GM12878 (cell line): ENCODE measurements around the gene EMSY. TPM values are rescaled to one million over a fixed set of nuclear protein-coding genes. Genes with fewer than 3 reads are reported as not detected.

Experiments used
- ATAC-seq: fragments of 200-7000 bp; cut with Tn5 transposase; 3 replicates; pipeline ENCODE4 v1.9.1; 2020; ENCODE audit warnings: mild to moderate bottlenecking, moderate library complexity
- Bru-seq: library from RNA; stranded (reverse); fragments of 400-500 nt; gene quantifications from one replicate; lab custom pipeline; 2021; lab: Mats Ljungman, UMichigan
- BruChase-seq, 2 experiments: library from RNA; stranded (reverse); fragments of 400-500 nt; gene quantifications; one replicate each; lab custom pipeline; 2021; lab: Mats Ljungman, UMichigan
- BruUV-seq: library from RNA; stranded (reverse); fragments of 400-500 nt; replicated peaks from 2 replicates; lab custom pipeline; 2021; lab: Mats Ljungman, UMichigan
- CTCF ChIA-PET: fragments of 300-600 bp; sonication (Branson Sonifier 250); formaldehyde crosslinking; extraction: SDS; loops from one replicate; lab custom pipeline; 2021; ENCODE audit warnings: inconsistent platforms; lab: Yijun Ruan, JAX
- POLR2A ChIA-PET: fragments of 350-600 bp; formaldehyde crosslinking; extraction: SDS; loops from one replicate; lab custom pipeline; 2021; ENCODE audit warnings: inconsistent platforms; lab: Charles Lee
- RAD21 ChIA-PET: fragments of 300-600 bp; sonication (Branson Sonifier 250); formaldehyde crosslinking; loops from one replicate; lab custom pipeline; 2023; ENCODE audit warnings: antibody characterized with exemption; ENCODE audit not compliant: unreplicated experiment; lab: Charles Lee
- SMC1A ChIA-PET: fragments of 300-600 bp; sonication (Branson Sonifier 250); formaldehyde crosslinking; loops from one replicate; lab custom pipeline; 2023; ENCODE audit not compliant: unreplicated experiment, uncharacterized antibody; lab: Charles Lee
- DNase-seq: peaks from one replicate; pipeline ENCODE4 v3.0.0-alpha.2; 2011; ENCODE audit warnings: low read depth, low spot score
- FAIRE-seq: peaks from 3 replicates; lab custom pipeline; 2011; peaks lifted over from hg19 to GRCh38; lab: Jason Lieb, UNC
- H2AFZ ChIP-seq: 2 replicates; pipeline ENCODE4 v1.6.0; 2011; ENCODE audit warnings: low read depth, low read length, control low read depth; ENCODE audit not compliant: control insufficient read depth
- H3K27ac ChIP-seq: 2 replicates; pipeline ENCODE4 v1.5.1; 2011; ENCODE audit warnings: control low read depth; ENCODE audit not compliant: control insufficient read depth, insufficient read depth
- H3K27me3 ChIP-seq, 2 experiments: replicated peaks in 1 of 2; 2 replicates each; pipeline versions ENCODE4 v1.6.0 to v1.6.1; 2011; ENCODE audit warnings: low read length in 1 of 2; ENCODE audit not compliant: control insufficient read depth in 2 of 2, insufficient read depth in 2 of 2
- H3K36me3 ChIP-seq, 2 experiments: 2 replicates each; pipeline ENCODE4 v1.5.1; 2011; ENCODE audit warnings: low read length in 1 of 2; ENCODE audit not compliant: control insufficient read depth in 2 of 2, insufficient read depth in 2 of 2
- H3K4me1 ChIP-seq: 2 replicates; pipeline ENCODE4 v1.6.1; 2011; ENCODE audit warnings: mild to moderate bottlenecking, low read length, moderate library complexity, mixed read lengths; ENCODE audit not compliant: control insufficient read depth, insufficient read depth
- H3K4me2 ChIP-seq: 2 replicates; pipeline ENCODE4 v1.6.0; 2011; ENCODE audit warnings: control low read depth; ENCODE audit not compliant: control insufficient read depth, insufficient read depth
- H3K4me3 ChIP-seq: fragments of 200-600 bp; sonication (generic); 2 replicates; pipeline ENCODE4 v1.5.1; 2016
- H3K79me2 ChIP-seq: 2 replicates; pipeline ENCODE4 v1.6.0; 2011; ENCODE audit warnings: low read length; ENCODE audit not compliant: control insufficient read depth, insufficient read depth
- H3K9ac ChIP-seq: 2 replicates; pipeline ENCODE4 v1.8.0; 2011; ENCODE audit warnings: low read length, control low read depth, mixed read lengths; ENCODE audit not compliant: control insufficient read depth, insufficient read depth
- H3K9me3 ChIP-seq: replicated peaks from 3 replicates; pipeline ENCODE4 v1.5.1; 2011; ENCODE audit warnings: mild to moderate bottlenecking, low read length; ENCODE audit not compliant: control insufficient read depth, insufficient read depth
- H4K20me1 ChIP-seq: 2 replicates; pipeline ENCODE4 v1.6.0; 2011; ENCODE audit not compliant: control insufficient read depth, insufficient read depth
- WGBS: methylation state at CpG from one replicate; pipeline ENCODE4 v1.1.6; 2016; ENCODE audit warnings: low lambda C conversion rate; ENCODE audit not compliant: insufficient replicate concordance, insufficient coverage; ENCODE audit errors: missing lambda C conversion rate; 5-methylcytosine and 5-hydroxymethylcytosine counted together
- in situ Hi-C: fragments of 300-500 bp; cut with MboI; formaldehyde crosslinking; loops from 9 replicates; pipeline ENCODE4 v1.14.3; 2018; ENCODE audit warnings: mixed read lengths
- intact Hi-C: fragments of 100-400 bp; cut with micrococcal nuclease; formaldehyde crosslinking; loops from one replicate; pipeline ENCODE4 v1.14.2; 2022; ENCODE audit not compliant: unreplicated experiment
- long read RNA-seq, 2 experiments: library from polyadenylated mRNA; unstranded; transcript quantifications; one replicate each; pipeline ENCODE4 v2.0.0, GENCODE V29; 2019 to 2020
- polyA minus RNA-seq, 3 experiments: library from RNA; depleted of rRNA, polyadenylated mRNA; stranded (reverse); fragments of >200 nt; gene quantifications; 2 replicates each; pipeline ENCODE4 v1.2.3, GENCODE V29; 2011
- polyA plus RNA-seq, 11 experiments: library from polyadenylated mRNA; depleted of rRNA in 4 of 11; unstranded in 6 of 11; stranded (reverse) in 5 of 11; fragments of >200 nt; fragmentation: Nextera tagmentation in 4 of 11; fragmentation: Illumina TruSeq in 1 of 11; extraction: Ambion mirVana in 4 of 11; extraction: Trizol in 1 of 11; gene quantifications; 1 replicate in 1 of 11; 2 replicates in 10 of 11; pipeline versions ENCODE4 v1.2.1 to v1.2.3, GENCODE V29; 2011 to 2016; ENCODE audit warnings: inconsistent platforms in 2 of 11, missing spikeins in 2 of 11, low read depth in 1 of 11
- total RNA-seq, 4 experiments: library from RNA; depleted of rRNA in 3 of 4; stranded (reverse); fragments of >200 nt in 3 of 4; fragmentation: Illumina TruSeq in 1 of 4; extraction: Trizol in 1 of 4; gene quantifications; 2 replicates each; pipeline versions ENCODE4 v1.2.1 to v1.2.3, GENCODE V29; 2013 to 2021
- TF ChIP-seq, protein P1 (sequence below): fragments of 450-650 bp; IDR thresholded peaks from 2 replicates; pipeline ENCODE4 v1.6.1; 2017; ENCODE audit warnings: mild to moderate bottlenecking, low read depth, inconsistent platforms; ENCODE audit not compliant: poor library complexity, severe bottlenecking
- TF ChIP-seq, protein P2 (sequence below): fragments of 450-650 bp; IDR thresholded peaks from 2 replicates; pipeline ENCODE4 v1.6.1; 2017; ENCODE audit warnings: mild to moderate bottlenecking, moderate library complexity
- TF ChIP-seq, protein P3 (sequence below): IDR thresholded peaks from 2 replicates; pipeline ENCODE4 v1.6.1; 2011; ENCODE audit warnings: mild to moderate bottlenecking, low read depth, low read length, moderate library complexity; ENCODE audit not compliant: insufficient replicate concordance

The EMSY gene, protein sequence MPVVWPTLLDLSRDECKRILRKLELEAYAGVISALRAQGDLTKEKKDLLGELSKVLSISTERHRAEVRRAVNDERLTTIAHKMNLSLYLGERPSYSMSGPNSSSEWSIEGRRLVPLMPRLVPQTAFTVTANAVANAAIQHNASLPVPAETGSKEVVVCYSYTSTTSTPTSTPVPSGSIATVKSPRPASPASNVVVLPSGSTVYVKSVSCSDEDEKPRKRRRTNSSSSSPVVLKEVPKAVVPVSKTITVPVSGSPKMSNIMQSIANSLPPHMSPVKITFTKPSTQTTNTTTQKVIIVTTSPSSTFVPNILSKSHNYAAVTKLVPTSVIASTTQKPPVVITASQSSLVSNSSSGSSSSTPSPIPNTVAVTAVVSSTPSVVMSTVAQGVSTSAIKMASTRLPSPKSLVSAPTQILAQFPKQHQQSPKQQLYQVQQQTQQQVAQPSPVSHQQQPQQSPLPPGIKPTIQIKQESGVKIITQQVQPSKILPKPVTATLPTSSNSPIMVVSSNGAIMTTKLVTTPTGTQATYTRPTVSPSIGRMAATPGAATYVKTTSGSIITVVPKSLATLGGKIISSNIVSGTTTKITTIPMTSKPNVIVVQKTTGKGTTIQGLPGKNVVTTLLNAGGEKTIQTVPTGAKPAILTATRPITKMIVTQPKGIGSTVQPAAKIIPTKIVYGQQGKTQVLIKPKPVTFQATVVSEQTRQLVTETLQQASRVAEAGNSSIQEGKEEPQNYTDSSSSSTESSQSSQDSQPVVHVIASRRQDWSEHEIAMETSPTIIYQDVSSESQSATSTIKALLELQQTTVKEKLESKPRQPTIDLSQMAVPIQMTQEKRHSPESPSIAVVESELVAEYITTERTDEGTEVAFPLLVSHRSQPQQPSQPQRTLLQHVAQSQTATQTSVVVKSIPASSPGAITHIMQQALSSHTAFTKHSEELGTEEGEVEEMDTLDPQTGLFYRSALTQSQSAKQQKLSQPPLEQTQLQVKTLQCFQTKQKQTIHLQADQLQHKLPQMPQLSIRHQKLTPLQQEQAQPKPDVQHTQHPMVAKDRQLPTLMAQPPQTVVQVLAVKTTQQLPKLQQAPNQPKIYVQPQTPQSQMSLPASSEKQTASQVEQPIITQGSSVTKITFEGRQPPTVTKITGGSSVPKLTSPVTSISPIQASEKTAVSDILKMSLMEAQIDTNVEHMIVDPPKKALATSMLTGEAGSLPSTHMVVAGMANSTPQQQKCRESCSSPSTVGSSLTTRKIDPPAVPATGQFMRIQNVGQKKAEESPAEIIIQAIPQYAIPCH (N-terminal part only)
- 141 and 142 TPM in 2 replicates for total RNA-seq (2013; cell fraction: nucleolus; rRNA removed)
- 14.7 and 18.0 TPM in 2 replicates for total RNA-seq (2014; rRNA removed)
- 12.7 and 16.5 TPM in 2 replicates for total RNA-seq (2014; rRNA removed; fragmentation: Illumina TruSeq; extraction: Trizol)
- 14.3 and 17.5 TPM in 2 replicates for total RNA-seq (2021)
- polyA plus RNA-seq (2011; ENCODE audit: low read depth) = 5.8 TPM
- polyA plus RNA-seq (2011; rRNA removed) = 16.3 and 26.9 TPM in 2 replicates
- polyA plus RNA-seq (2011; cell fraction: cytosol; rRNA removed) = 18.6 and 19.9 TPM in 2 replicates
- 46.4 and 68.9 TPM in 2 replicates for polyA plus RNA-seq (2011; cell fraction: nucleus; rRNA removed)
- 9.2 and 11.0 TPM in 2 replicates for polyA plus RNA-seq (2012)
- 13.6 and 16.3 TPM in 2 replicates for polyA plus RNA-seq (2014; fragmentation: Illumina TruSeq; extraction: Trizol)
- polyA plus RNA-seq (2014; fragmentation: Nextera tagmentation; extraction: Ambion mirVana) = 1 to 10 TPM; 9.3 to 9.8 TPM
- polyA plus RNA-seq (2014; rRNA removed) = 13.4 and 21.3 TPM in 2 replicates
- 10 to 100 TPM; 11.2 to 11.3 TPM for polyA plus RNA-seq (2016; fragmentation: Nextera tagmentation; extraction: Ambion mirVana)
- 44.7 and 48.8 TPM in 2 replicates for polyA minus RNA-seq (2011; rRNA and poly(A)+ RNA removed)
- polyA minus RNA-seq (2011; cell fraction: cytosol; rRNA and poly(A)+ RNA removed) = 9.5 and 11.0 TPM in 2 replicates
- 72.4 and 112 TPM in 2 replicates for polyA minus RNA-seq (2011; cell fraction: nucleus; rRNA and poly(A)+ RNA removed)
- Bru-seq, nascent RNA = percentile 76 among the genes with signal in this experiment
- percentile 77 among the genes with signal in this experiment for BruChase-seq, experiment 1, labeled RNA remaining after a 6-hour chase
- BruChase-seq, experiment 2, labeled RNA remaining after a 2-hour chase = percentile 83 among the genes with signal in this experiment
- long read RNA-seq, experiment 1, partial matches to known transcripts = 0 of 3 reads
- long read RNA-seq, experiment 1, other reads (novel, unspliced or antisense) = 2 of 3 reads
- long read RNA-seq, experiment 2, partial matches to known transcripts = 4 of 9 reads
- long read RNA-seq, experiment 2, other reads (novel, unspliced or antisense) = 3 of 9 reads

DNA sequence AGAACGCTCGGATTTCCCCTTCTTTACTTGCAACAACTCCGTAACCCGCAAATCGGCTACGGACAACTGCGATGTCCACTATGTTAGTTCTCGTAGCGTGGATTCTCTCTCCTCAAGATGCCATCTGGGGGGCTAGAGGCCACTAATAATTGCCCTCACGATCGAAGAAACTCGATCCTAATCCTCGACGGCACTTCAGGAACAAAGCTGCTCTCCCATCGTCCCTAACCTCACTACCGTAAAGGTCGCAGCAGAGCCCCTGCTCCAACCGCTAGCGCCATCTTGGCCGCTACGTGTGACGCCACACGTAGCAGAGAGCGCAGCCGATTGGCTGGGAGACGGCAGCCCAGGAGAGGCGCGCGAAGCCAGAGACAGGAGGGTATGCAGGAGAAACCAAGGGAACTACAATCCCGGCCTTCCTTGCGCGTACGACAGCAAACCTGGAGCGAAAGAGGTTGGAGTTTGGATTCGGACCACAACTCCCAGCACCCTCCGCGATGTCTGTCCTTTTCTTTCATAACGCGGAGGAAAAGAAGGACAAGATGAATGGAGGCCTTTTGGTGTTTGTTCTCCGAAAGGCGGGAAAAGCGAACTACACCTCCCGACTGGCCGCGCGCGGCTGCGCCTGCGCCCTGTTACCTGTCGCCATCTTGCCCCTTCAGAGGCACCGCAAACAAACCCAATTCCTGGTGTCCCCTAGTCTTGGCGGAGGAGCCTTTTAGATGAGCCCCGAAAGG is at the start of gene EMSY:
Gene EMSY (plus strand): TSS at position 635 of the 737 bp plus-strand sequence. CDS start 1,921 bp downstream, outside the sequence.
- Histone ChIP-seq H4K20me1 (no peaks in the 10 kb centered on the region), H3K79me2 (peaks cover 38% of the 10 kb centered on the region), H3K4me2 (peak within 1 kb of the TSS; percentile 95), H3K4me3 (peak within 1 kb of the TSS; percentile 98), H2AFZ (peak within 1 kb of the TSS; percentile 99), H3K4me1 (no peaks in the 10 kb centered on the region; the same call in 1 of the 2 replicates), H3K36me3 (no peaks in the 10 kb centered on the region), H3K9ac (peak within 1 kb of the TSS; percentile 97), H3K27ac (peak within 1 kb of the TSS; percentile 95), H3K27me3 (no peaks in the 10 kb centered on the region), H3K9me3 (no peaks in the 10 kb centered on the region)
- ChIA-PET RAD21 (interaction anchor here (0.9 kb wide), 1 partner anchor 20 kb away, joined by 3 read pairs; no protein-coding TSS in a partner anchor), SMC1A (no interaction called here), CTCF (interaction anchor here (1.1 kb wide), 1 partner anchor 20 kb away, joined by 3 read pairs; no protein-coding TSS in a partner anchor), POLR2A (no interaction called here)
- intact Hi-C loops (loop anchor here (2.0 to 10.0 kb wide), 3 partner anchors 64 to 228 kb away; partner anchors contain the start of genes GVQW3 and THAP12), in situ Hi-C loops (no loop called here)
- BruUV-seq = no TSS peak
- FAIRE-seq (peak; percentile 99), ATAC-seq (peak; percentile 95), DNase-seq (peak; percentile 99)
- WGBS = 1% methylated on average over 53 of the region's 53 CpGs
- TF ChIP-seq, protein P1, sequence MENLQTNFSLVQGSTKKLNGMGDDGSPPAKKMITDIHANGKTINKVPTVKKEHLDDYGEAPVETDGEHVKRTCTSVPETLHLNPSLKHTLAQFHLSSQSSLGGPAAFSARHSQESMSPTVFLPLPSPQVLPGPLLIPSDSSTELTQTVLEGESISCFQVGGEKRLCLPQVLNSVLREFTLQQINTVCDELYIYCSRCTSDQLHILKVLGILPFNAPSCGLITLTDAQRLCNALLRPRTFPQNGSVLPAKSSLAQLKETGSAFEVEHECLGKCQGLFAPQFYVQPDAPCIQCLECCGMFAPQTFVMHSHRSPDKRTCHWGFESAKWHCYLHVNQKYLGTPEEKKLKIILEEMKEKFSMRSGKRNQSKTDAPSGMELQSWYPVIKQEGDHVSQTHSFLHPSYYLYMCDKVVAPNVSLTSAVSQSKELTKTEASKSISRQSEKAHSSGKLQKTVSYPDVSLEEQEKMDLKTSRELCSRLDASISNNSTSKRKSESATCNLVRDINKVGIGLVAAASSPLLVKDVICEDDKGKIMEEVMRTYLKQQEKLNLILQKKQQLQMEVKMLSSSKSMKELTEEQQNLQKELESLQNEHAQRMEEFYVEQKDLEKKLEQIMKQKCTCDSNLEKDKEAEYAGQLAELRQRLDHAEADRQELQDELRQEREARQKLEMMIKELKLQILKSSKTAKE = no peak
- TF ChIP-seq, protein P2, sequence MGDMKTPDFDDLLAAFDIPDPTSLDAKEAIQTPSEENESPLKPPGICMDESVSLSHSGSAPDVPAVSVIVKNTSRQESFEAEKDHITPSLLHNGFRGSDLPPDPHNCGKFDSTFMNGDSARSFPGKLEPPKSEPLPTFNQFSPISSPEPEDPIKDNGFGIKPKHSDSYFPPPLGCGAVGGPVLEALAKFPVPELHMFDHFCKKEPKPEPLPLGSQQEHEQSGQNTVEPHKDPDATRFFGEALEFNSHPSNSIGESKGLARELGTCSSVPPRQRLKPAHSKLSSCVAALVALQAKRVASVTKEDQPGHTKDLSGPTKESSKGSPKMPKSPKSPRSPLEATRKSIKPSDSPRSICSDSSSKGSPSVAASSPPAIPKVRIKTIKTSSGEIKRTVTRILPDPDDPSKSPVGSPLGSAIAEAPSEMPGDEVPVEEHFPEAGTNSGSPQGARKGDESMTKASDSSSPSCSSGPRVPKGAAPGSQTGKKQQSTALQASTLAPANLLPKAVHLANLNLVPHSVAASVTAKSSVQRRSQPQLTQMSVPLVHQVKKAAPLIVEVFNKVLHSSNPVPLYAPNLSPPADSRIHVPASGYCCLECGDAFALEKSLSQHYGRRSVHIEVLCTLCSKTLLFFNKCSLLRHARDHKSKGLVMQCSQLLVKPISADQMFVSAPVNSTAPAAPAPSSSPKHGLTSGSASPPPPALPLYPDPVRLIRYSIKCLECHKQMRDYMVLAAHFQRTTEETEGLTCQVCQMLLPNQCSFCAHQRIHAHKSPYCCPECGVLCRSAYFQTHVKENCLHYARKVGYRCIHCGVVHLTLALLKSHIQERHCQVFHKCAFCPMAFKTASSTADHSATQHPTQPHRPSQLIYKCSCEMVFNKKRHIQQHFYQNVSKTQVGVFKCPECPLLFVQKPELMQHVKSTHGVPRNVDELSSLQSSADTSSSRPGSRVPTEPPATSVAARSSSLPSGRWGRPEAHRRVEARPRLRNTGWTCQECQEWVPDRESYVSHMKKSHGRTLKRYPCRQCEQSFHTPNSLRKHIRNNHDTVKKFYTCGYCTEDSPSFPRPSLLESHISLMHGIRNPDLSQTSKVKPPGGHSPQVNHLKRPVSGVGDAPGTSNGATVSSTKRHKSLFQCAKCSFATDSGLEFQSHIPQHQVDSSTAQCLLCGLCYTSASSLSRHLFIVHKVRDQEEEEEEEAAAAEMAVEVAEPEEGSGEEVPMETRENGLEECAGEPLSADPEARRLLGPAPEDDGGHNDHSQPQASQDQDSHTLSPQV = no peak
- TF ChIP-seq, protein P3, sequence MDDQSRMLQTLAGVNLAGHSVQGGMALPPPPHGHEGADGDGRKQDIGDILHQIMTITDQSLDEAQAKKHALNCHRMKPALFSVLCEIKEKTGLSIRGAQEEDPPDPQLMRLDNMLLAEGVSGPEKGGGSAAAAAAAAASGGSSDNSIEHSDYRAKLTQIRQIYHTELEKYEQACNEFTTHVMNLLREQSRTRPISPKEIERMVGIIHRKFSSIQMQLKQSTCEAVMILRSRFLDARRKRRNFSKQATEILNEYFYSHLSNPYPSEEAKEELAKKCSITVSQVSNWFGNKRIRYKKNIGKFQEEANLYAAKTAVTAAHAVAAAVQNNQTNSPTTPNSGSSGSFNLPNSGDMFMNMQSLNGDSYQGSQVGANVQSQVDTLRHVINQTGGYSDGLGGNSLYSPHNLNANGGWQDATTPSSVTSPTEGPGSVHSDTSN = no peak
